IPS DF 4.7 (cell line): ENCODE results near the gene LGALS9C.
"Not testable (repeated sequence)": the region's sequence is repeated elsewhere in the genome, so short reads cannot be mapped to it uniquely, and the experiment has no call there.

ENCODE experiments used
- DNase-seq: peaks from one replicate; pipeline ENCODE4 v3.0.0-alpha.2; 2013; ENCODE audit warnings: low spot score; ENCODE audit errors: extremely low read depth

Gene LGALS9C

GRCh38 chr17:18476508-18477308 lies at the start of gene LGALS9C:
Gene LGALS9C, plus strand, starts transcription at chr17:18476789. Its CDS starts 66 bp downstream, at chr17:18476855.
- DNase-seq: not testable (repeated sequence)

- not testable (repeated sequence) for DNase-seq
Measured at GRCh38 chr17:18432206-18432605, 44.4 kb upstream of the LGALS9C start.

- not testable (repeated sequence) for DNase-seq
Measured at GRCh38 chr17:18439465-18439870, 37.1 kb upstream of the LGALS9C start.

- not testable (repeated sequence) for DNase-seq
Measured at GRCh38 chr17:18442093-18442492, 34.5 kb upstream of the LGALS9C start.

GRCh38 chr17:18442532-18442931 lies 34.1 kb upstream of the LGALS9C start:
- not testable (repeated sequence) for DNase-seq

GRCh38 chr17:18447476-18448205 lies 28.9 kb upstream of the LGALS9C start:
- DNase-seq: not testable (repeated sequence)

GRCh38 chr17:18448311-18448710 lies 28.3 kb upstream of the LGALS9C start:
- not testable (repeated sequence) for DNase-seq

GRCh38 chr17:18449833-18450232 lies 26.8 kb upstream of the LGALS9C start:
- not testable (repeated sequence) for DNase-seq

- DNase-seq: not testable (repeated sequence)
Measured at GRCh38 chr17:18450998-18451397, 25.6 kb upstream of the LGALS9C start.

GRCh38 chr17:18451969-18452368 lies 24.6 kb upstream of the LGALS9C start:
- not testable (repeated sequence) for DNase-seq

GRCh38 chr17:18459035-18459434 lies 17.6 kb upstream of the LGALS9C start:
- not testable (repeated sequence) for DNase-seq

GRCh38 chr17:18463831-18464502 lies 12.6 kb upstream of the LGALS9C start:
- not testable (repeated sequence) for DNase-seq

GRCh38 chr17:18466250-18466983 lies 10.2 kb upstream of the LGALS9C start:
- not testable (repeated sequence) for DNase-seq

GRCh38 chr17:18467001-18467400 lies 9.6 kb upstream of the LGALS9C start:
- DNase-seq: not testable (repeated sequence)

- not testable (repeated sequence) for DNase-seq
Measured at GRCh38 chr17:18468472-18469171, 8.0 kb upstream of the LGALS9C start.

GRCh38 chr17:18469837-18470236 lies 6.8 kb upstream of the LGALS9C start:
- DNase-seq: not testable (repeated sequence)

- not testable (repeated sequence) for DNase-seq
Measured at GRCh38 chr17:18470345-18470930, 6.2 kb upstream of the LGALS9C start.

- not testable (repeated sequence) for DNase-seq
Measured at GRCh38 chr17:18473967-18474366, 2.6 kb upstream of the LGALS9C start.

GRCh38 chr17:18474754-18475153 lies 1.8 kb upstream of the LGALS9C start:
- not testable (repeated sequence) for DNase-seq

GRCh38 chr17:18477367-18477766 lies 778 bp downstream of the LGALS9C start:
- DNase-seq: not testable (repeated sequence)
